Gastrocnemius medialis (tissue), 4 donors: Measurements from ENCODE around the gene ACTL7B. TPM values are rescaled to one million over a fixed set of nuclear protein-coding genes. Genes with fewer than 3 reads are reported as not detected.
"Not testable (repeated sequence)": the region's sequence is repeated elsewhere in the genome, so short reads cannot be mapped to it uniquely, and the experiment has no call there.

ENCODE experiments used
- ATAC-seq, 2 donors: fragments of 150-250 bp; one replicate each; pipeline ENCODE4 v1.9.1; 2016
- DNase-seq, 2 donors: peaks; one replicate each; pipeline ENCODE4 v3.0.0-alpha.2; 2019
- H3K27ac ChIP-seq, 4 donors: fragments of 200-600 bp; sonication (generic); 1 replicate in 1 of 4; 2 replicates in 3 of 4; pipeline ENCODE4 v1.5.1; 2016 to 2018; ENCODE audit warnings: mild to moderate bottlenecking in 2 of 4, moderate library complexity in 1 of 4
- H3K27me3 ChIP-seq, 3 donors: fragments of 200-600 bp; sonication (generic) in 2 of 3; 1 replicate in 1 of 3; 2 replicates in 2 of 3; pipeline versions ENCODE4 v1.5.1 to v1.6.0; 2016 to 2019; ENCODE audit warnings: mild to moderate bottlenecking in 1 of 3, moderate library complexity in 1 of 3
- H3K36me3 ChIP-seq, 2 donors: fragments of 200-600 bp; sonication (generic) in 1 of 2; one replicate each; pipeline ENCODE4 v1.5.1; 2017 to 2018
- H3K4me1 ChIP-seq, 2 donors: fragments of 200-600 bp; sonication (generic) in 1 of 2; one replicate each; pipeline ENCODE4 v1.5.1; 2016 to 2017; ENCODE audit warnings: mild to moderate bottlenecking in 2 of 2
- H3K4me3 ChIP-seq, 4 donors: fragments of 200-600 bp; sonication (generic) in 3 of 4; 1 replicate in 1 of 4; 2 replicates in 3 of 4; pipeline ENCODE4 v1.5.1; 2016 to 2019; ENCODE audit warnings: mild to moderate bottlenecking in 2 of 4
- H3K9me3 ChIP-seq, 3 donors: fragments of 200-600 bp; sonication (generic) in 2 of 3; 1 replicate in 1 of 3; 2 replicates in 2 of 3; pipeline ENCODE4 v1.5.1; 2016 to 2019
- POLR2A ChIP-seq, 2 donors: fragments of 450-650 bp; IDR thresholded peaks; one replicate each; pipeline ENCODE4 v1.6.1; 2017; ENCODE audit warnings: antibody characterized with exemption in 2 of 2, mild to moderate bottlenecking in 2 of 2, moderate library complexity in 2 of 2
- in situ Hi-C, 4 donors: fragments of 200-750 bp; cut with MboI; loops; one replicate each; pipeline versions ENCODE4 v1.15.0 to v1.8.0; 2017; ENCODE audit warnings: low sequenced_read_pairs in 4 of 4
- intact Hi-C: fragments of 100-400 bp; cut with DNase I; formaldehyde crosslinking; loops from one replicate; pipeline ENCODE4 v1.15.1; 2023; ENCODE audit warnings: low total_unique reads
- total RNA-seq, 4 donors: library from RNA; depleted of rRNA; stranded (reverse); fragments of >200 nt; gene quantifications; one replicate each; pipeline versions ENCODE4 v1.1.0 to v1.2.3, GENCODE V29; 2016
- TF ChIP-seq, protein P1 (sequence below), 5 experiments: fragments of 450-650 bp in 3 of 5; fragments of 200-600 bp in 2 of 5; sonication (generic) in 2 of 5; IDR thresholded peaks in 4 of 5; conservative IDR thresholded peaks in 1 of 5; 1 replicate in 4 of 5; 2 replicates in 1 of 5; pipeline ENCODE4 v1.5.1; 2016 to 2019; ENCODE audit warnings: antibody characterized with exemption in 5 of 5, mild to moderate bottlenecking in 3 of 5, moderate library complexity in 3 of 5

ACTL7B gene
- total RNA-seq, 4 donors from 2014 or later, result not detected

DNA sequence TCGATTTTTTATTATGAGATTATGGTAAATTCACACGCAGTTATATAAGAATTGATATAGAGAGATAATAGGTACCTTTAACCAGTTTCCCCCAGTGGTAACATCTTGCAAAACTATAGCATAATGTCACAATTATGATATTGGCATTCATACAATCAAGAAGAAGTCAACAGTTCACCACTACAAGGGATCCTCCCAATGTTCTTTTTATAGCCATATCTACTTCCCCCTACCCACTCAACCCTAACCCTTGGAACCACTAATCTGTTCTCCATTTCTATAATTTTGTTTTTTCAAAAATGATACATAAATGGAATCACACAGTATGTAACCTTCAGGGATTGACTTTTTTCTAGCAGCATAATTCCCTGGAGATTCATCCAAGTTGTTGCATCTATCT, 9.8 kb downstream of the ACTL7B start:
- TF ChIP-seq POLR2A (IDR thresholded peaks at IDR 0.05), result no peak
- TF ChIP-seq, protein P1, sequence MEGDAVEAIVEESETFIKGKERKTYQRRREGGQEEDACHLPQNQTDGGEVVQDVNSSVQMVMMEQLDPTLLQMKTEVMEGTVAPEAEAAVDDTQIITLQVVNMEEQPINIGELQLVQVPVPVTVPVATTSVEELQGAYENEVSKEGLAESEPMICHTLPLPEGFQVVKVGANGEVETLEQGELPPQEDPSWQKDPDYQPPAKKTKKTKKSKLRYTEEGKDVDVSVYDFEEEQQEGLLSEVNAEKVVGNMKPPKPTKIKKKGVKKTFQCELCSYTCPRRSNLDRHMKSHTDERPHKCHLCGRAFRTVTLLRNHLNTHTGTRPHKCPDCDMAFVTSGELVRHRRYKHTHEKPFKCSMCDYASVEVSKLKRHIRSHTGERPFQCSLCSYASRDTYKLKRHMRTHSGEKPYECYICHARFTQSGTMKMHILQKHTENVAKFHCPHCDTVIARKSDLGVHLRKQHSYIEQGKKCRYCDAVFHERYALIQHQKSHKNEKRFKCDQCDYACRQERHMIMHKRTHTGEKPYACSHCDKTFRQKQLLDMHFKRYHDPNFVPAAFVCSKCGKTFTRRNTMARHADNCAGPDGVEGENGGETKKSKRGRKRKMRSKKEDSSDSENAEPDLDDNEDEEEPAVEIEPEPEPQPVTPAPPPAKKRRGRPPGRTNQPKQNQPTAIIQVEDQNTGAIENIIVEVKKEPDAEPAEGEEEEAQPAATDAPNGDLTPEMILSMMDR (IDR thresholded peaks at IDR 0.05 in 4 of 5, conservative IDR thresholded peaks at IDR 0.05 in 1 of 5), result no peak
- no peaks in the 10 kb centered on the region for H3K36me3 ChIP-seq
- no peak for DNase-seq
- H3K27ac ChIP-seq, result no peak overlapping the region
- H3K4me1 ChIP-seq, result no peaks in the 10 kb centered on the region
- no peaks in the 10 kb centered on the region for H3K27me3 ChIP-seq
- no peak for ATAC-seq
- intact Hi-C loops (no loop called here), in situ Hi-C loops (no loop called here)
- no peak overlapping the region for H3K4me3 ChIP-seq
- no peaks in the 10 kb centered on the region for H3K9me3 ChIP-seq

GRCh38 chr9:108845507-108845906, 10.3 kb downstream of the ACTL7B start:
- Histone ChIP-seq H3K4me3 (no peak overlapping the region), H3K4me1 (no peaks in the 10 kb centered on the region), H3K27me3 (no peaks in the 10 kb centered on the region), H3K27ac (no peak overlapping the region), H3K9me3 (no peaks in the 10 kb centered on the region), H3K36me3 (no peaks in the 10 kb centered on the region)
- TF ChIP-seq POLR2A (IDR thresholded peaks at IDR 0.05), result no peak
- TF ChIP-seq, protein P1 (IDR thresholded peaks at IDR 0.05 in 4 of 5, conservative IDR thresholded peaks at IDR 0.05 in 1 of 5), result no peak
- ATAC-seq (no peak), DNase-seq (no peak)
- in situ Hi-C loops, result no loop called here
- intact Hi-C loops, result no loop called here

- Histone ChIP-seq H3K36me3 (no peaks in the 10 kb centered on the region), H3K27ac (no peak overlapping the region), H3K4me3 (no peak overlapping the region), H3K9me3 (no peaks in the 10 kb centered on the region), H3K27me3 (no peaks in the 10 kb centered on the region), H3K4me1 (no peaks in the 10 kb centered on the region)
- DNase-seq, result no peak
- ATAC-seq, result no peak
- TF ChIP-seq, protein P1 (IDR thresholded peaks at IDR 0.05 in 4 of 5, conservative IDR thresholded peaks at IDR 0.05 in 1 of 5), result no peak
- no peak for TF ChIP-seq POLR2A (IDR thresholded peaks at IDR 0.05)
- intact Hi-C loops, result no loop called here
- in situ Hi-C loops, result no loop called here
Observed at GRCh38 chr9:108844856-108845255, 10.9 kb downstream of the ACTL7B start.

GRCh38 chr9:108844391-108844790, 11.4 kb downstream of the ACTL7B start:
- H3K36me3 ChIP-seq, result no peaks in the 10 kb centered on the region
- H3K27ac ChIP-seq, result no peak overlapping the region
- no peak overlapping the region for H3K4me3 ChIP-seq
- TF ChIP-seq, protein P1 (IDR thresholded peaks at IDR 0.05 in 4 of 5, conservative IDR thresholded peaks at IDR 0.05 in 1 of 5), result no peak
- TF ChIP-seq POLR2A (IDR thresholded peaks at IDR 0.05), result no peak
- in situ Hi-C loops (no loop called here), intact Hi-C loops (no loop called here)
- H3K4me1 ChIP-seq, result no peaks in the 10 kb centered on the region
- H3K9me3 ChIP-seq, result no peaks in the 10 kb centered on the region
- ATAC-seq (no peak), DNase-seq (no peak)
- H3K27me3 ChIP-seq, result no peaks in the 10 kb centered on the region

DNA sequence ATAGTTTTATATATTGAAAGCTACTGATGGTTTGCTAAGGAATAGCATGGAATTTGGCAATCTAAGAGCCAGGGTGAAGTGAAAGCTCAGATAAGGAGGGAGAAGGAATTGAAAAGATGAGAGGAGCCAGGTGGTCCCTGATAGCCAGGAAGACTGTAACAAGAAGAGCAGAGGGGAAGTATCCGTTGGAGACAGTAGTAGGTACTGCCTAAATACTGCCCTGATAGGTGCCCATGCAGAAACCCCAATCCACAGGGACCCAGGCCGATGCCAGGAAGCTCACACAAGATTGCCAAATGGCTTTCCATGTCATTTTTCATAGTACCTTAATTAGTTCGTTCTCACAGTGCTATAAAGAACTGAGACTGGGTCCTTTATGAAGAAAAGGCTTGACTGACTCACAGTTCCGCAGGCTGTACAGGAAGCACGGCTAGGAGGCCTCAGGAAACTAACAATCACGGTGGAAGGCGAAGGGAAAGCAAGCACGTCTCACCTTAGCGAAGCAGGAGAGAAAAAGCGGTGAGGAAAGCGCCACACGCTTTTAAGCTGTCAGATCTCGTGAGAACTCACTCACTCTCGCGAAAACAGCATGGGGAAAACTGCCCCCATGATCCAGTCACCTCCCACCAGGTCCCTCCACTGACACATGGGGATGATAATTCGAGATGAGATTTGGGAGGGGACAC, 13.0 kb downstream of the ACTL7B start:
- H3K4me1 ChIP-seq, result no peaks in the 10 kb centered on the region
- DNase-seq (no peak), ATAC-seq (no peak)

DNA sequence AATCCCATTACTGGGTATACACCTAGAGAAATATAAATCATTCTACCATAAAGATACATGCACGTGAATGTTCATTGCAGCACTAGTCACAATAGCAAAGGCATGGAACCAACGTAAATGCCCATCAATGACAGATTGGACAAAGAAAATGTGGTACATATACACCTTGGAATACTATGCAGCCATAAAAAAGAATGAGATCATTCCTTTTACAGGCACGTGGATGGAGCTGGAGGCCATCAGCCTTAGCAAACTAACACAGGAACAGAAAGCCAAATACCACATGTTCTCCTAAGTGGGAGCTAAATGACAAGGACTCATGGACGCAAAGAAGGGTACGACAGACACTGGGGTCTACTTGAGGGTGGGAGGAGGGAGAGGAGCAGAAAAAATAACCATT, 16.2 kb downstream of the ACTL7B start:
- in situ Hi-C loops, H3K9me3 ChIP-seq, H3K27me3 ChIP-seq, H3K27ac ChIP-seq, intact Hi-C loops, H3K36me3 ChIP-seq, DNase-seq, H3K4me1 ChIP-seq, H3K4me3 ChIP-seq, ATAC-seq: not testable (repeated sequence)

More for the DNA sequence above, 13.0 kb downstream of the ACTL7B start:
- in situ Hi-C loops, result no loop called here
- H3K27me3 ChIP-seq, result no peaks in the 10 kb centered on the region
- H3K36me3 ChIP-seq, result no peaks in the 10 kb centered on the region
- H3K9me3 ChIP-seq, result no peaks in the 10 kb centered on the region
- H3K27ac ChIP-seq, result no peak overlapping the region
- TF ChIP-seq, protein P1 (IDR thresholded peaks at IDR 0.05 in 4 of 5, conservative IDR thresholded peaks at IDR 0.05 in 1 of 5), result no peak
- TF ChIP-seq POLR2A (IDR thresholded peaks at IDR 0.05), result no peak
- intact Hi-C loops, result no loop called here
- no peak overlapping the region for H3K4me3 ChIP-seq
